Stimulated activated CD4-positive, alpha-beta T cell treated with anti-CD3 and anti-CD28 coated beads, Interleukin-15, amount 100 ng/mL, for 48 hours (primary cell): ENCODE results near the gene KCNIP1.

ENCODE experiments used
- DNase-seq, 2 donors: peaks; one replicate each; pipeline ENCODE4 v3.0.0-alpha.2; 2020; ENCODE audit warnings: low read depth in 2 of 2

The KCNIP1 gene

DNA sequence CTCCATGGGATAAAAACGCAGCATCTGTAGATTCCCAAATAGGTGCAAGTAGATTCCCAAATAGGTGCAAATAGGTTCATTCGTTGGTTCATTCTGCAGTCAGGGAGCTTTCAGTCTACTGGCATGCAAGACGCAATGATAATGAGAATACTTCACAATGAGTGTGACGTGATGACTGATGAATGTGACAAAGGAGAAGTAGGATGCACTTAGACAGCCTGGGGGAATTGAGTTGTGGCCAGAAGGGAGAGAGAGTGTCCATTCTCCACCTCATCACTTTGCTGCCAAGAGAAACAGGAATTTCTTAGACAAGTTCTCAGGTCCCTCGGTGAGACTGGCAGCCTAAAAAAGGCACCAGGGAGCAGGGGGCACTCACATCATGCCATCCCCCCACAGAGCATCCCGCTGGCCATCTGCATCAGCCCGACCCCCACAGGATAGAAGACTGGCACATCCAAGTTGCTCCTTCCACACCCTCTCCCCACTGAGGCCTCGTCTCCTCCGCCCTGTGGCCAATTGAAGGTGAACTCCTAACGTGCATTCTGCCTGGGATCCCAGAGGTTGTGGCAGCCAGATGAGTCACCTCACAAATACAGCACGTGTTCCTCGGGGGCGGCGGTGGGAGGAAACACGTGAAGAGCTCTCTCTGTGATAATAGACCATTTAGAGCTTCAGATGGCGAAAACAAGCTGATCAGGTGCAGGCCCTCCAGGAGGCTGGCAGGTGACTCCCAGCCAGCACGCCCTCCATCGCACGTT lies 19.9 kb upstream of the KCNIP1 start:
- no peak for DNase-seq

DNA sequence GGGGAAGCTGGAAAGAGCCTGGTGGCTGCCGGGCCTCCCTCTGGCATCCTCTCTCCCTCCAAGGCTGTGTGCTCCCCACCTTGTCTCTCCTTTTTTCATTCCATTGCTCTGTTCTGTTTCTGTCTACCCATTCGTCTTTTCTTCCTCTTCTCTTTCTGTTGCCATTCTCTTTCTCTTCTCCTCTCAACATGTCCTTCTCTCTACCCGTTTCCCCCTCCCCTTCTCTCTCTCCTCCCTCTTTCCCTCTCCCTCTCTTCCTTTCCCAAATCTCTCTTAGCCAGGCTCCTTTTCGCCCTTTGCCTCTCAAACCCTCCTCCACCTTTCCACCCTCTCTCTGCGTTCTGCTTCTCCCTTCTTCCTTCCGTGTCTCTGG lies 19.4 kb upstream of the KCNIP1 start:
- no peak for DNase-seq

DNA sequence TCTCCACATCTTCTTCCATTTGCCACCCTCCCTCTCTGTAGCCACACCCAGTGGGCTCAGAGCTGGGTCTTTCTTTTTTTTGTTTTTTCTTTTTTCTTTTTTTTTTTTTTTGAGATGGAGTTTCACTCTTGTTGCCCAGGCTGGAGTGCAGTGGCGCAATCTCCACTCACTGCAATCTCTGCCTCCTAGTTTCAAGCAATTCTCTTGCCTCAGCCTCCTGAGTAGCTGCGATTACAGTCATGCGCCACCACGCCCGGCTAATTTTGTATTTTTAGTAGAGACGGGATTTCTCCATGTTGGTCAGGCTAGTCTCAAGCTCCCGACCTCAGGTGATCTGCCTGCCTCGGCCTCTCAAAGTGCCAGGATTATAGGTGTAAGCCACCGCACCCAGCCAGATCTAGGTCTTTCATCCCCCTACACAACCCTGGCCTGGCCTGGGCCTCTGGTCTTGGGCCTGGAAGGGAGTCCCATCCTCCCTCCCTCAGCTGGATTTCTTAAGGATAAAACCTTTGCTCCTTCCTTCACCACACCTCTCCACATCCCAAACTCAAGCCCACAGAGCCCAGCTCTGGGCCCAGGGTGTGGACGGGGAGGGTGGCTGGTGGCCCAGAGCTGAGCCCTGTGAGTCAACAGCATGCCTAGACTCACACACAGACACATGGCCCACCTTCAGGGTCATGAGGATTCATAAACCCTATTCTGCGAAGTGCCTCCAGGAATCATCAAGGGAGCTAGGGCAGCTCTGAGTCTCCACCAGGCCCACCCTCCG lies 18.8 kb upstream of the KCNIP1 start:
- no peak for DNase-seq

DNA sequence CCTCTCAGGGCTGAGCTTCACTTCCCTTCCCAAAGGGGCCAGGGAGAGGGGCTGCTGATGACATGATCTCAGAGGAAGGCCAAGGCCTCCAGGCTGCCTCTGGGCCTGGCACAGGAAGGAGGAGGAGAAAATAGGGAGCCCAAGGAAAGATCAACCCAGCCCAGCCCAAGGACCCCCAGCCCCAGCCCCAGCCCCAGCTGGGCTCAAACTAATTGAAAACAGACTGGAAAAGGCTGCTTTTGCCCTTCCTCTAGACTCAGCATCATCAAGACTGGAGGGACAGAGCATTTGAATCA lies 18.3 kb upstream of the KCNIP1 start:
- no peak for DNase-seq

DNA sequence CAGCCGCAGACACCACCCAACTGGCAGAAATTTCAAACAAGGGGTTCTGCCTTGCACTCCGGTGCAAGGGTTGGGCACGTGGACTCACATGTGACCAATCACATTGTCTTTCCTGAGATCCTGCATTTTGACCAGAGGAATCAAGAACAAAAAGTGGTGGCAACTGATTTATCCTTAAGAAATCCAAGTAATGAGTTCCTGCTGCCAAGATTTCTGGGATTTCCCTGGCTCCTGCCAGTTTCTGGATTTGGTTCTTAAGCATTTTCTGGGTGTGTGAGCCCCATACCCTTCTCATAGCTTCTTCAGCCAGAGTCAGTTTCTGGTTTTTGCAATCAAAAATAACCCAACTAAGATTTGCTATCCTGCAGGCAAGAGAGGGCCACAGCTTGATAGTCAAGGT lies 17.4 kb upstream of the KCNIP1 start:
- DNase-seq: no peak

DNA sequence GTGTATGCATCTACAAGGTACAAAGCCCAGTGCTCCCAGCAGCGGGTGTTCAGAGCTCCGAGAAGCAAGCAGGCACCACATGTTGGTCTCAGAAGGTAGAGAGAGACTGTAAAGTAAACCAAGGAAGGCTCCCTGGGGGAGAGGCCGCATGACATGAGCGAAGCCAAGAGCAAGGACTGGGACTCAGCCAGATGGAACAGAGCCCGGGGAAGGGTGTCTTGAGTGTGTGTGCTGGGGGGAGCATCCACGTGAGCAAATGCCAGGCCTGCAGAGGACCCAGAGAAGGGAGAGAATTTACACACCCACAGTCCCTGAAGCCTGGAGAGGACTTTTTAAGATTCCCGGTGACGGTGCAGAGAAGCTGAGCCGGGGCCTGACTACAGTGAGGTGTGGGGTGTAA lies 15.2 kb upstream of the KCNIP1 start:
- DNase-seq: no peak

DNA sequence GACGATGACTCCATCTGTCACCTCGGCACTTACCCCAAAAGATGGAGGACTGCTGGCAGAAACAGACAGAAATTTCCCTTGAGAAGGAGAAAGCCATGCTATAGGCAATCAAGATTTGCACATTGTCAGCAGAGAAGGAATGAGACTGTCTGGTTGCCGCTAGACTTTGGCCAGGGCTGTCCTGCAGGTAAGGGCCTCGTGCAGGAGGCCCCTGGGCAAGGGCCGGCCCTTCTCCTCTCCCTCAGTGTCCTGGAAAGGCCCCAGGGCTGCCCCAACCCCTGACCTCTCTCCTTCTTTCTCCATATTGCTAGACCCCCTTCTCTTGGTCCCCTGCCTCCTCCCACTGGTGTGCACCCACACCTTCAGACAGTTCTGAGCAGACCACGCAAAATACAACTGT lies 14.6 kb upstream of the KCNIP1 start:
- no peak for DNase-seq

DNA sequence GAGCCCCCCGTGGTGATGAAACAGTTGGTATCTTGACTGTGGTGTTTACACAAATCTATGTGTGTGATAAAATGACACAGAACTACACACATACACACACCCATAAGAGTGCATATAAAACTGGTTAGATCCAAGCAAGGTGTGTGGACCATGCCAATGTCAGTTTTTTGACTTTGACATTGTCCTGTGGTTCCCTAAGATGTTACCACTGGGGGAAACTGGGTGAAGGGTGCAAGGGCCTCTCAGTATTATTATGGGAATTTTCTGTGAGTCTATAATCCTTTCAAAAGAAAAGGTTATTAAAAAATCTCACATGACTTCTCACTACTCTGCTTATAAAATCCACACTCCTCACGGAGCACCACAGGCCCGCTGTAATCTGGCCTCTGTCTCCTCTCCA lies 13.4 kb upstream of the KCNIP1 start:
- DNase-seq: no peak

DNA sequence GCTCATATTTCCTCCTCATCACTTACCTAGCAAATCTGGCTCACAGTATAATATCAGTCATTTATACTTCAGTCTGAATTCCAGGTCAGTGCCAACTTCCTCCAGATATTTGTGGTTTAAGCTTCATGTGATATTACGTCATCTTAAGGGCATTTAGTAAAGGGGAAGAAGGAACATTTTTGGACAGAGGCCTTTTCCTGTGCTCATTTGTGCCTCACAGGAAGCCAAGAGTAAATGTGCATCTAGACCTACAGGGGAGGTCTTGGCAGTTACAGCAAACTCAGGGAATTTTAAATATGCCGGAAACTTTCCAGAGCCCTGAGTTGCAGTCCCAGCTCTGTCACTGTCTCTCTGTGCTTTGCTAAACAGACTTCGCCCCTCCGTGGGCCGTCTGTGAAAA lies 12.3 kb upstream of the KCNIP1 start:
- DNase-seq: no peak

DNA sequence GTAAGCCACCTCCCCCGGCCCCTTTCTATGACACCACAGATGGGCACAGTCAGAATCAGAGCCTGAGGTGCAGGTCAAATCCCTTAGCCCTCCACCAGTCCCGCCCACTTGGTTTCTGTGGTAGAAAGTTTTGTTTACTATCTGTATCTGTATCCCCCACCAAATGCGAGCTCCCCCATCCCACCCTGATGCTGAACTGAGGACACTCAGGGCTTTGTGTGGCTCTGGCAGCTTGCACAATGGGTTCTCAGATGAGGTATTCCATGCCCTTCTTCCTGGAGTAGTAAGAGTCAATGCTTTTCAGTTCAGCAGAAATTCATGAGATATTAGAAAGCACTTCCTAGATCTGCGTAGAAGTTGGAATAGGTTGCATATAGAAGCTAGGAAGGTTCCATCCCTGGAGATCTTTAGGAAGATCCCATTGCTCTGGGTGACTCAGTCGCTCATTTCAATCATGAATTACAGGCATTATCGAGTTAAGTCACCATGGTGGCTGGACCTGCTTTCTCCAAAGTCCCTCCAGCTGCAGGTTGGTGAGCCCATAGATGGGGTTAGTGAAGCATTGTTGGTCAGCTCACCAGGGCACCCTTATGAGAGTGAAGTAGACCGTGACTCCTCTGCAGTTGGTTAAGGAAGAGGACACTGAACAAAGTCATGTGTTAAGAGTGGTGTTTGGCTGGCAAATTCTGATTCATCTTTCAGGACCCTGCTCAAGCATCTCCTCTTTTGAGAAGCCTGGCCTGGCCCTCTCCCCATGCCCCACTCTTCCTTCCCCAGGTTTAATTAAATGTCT lies 10.6 kb upstream of the KCNIP1 start:
- DNase-seq: no peak

DNA sequence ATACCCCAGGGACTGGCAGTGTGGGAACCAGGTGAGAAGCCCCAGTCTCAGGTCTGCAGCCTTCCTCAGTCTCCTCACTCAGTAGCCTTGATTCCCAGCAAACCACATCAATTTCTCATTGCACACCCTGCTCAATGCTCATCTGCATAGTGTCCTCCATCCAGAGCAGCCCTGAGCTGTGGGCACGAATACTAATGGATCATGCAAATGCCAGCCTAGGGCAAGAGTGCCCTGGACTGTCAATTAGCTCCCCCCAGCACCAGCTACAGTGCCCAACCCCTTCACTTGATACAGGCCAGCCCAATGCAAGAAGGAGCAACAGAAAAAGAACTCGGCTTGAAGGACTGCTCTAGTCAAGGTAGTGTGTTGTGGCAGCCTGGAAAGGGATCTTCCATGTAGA lies 9.8 kb upstream of the KCNIP1 start:
- DNase-seq: no peak

DNA sequence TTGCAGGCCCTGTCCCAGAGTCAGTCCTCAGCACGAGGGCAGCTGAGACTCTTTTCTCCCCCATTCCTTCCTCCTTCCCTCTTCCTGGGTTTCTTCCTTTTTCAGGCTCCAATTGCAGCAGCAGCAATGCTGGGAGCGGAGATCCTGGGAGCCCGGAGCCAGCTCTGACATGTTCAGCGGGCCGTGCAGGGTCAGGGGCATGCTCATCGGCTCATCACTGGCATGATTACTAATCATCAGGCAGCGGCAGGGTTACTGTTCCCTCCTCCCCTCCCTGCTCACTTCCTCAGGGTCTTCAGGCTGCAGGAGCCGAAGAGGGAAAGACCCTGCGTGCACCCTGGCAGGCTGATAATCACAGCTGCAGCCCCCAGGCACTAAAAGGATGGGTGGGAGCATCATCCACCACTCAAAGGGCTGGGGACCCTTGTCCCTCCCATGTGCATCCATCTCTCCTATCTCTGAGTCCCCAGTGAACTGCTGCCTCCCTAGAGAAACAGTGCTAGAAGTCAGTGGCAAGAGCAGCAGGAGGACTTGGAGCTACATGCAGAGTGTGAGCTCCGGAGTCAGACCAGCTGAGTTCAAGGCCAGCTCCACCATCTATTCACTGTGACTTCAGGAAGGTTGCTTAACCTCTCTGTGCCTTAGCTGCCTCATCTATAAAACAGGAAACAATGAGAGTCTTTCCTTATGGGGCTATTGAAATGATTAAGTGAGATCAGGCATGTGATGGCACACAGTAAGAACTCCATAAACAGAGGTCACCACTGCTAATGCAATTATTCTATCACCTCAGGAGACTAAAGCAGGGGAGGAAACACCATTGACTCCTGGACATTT lies 7.8 kb upstream of the KCNIP1 start:
- DNase-seq: no peak

DNA sequence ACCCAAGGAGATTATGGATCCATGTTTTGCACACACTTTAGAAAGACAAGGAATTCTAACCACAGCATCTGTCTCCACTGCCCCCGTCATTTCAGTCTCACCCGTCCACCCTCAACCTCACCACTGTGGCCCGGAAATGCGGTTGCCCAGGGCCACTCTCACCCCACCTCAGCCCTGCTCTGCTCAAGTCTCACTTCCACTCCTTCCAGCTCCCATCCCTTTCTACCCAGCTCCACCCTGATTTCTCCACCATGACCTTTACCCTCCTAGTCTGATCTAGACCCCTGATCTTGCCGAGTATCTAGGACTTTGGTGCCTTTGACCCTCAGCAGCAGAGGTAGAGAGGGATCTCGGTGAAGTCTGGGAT lies 7.2 kb upstream of the KCNIP1 start:
- no peak for DNase-seq

DNA sequence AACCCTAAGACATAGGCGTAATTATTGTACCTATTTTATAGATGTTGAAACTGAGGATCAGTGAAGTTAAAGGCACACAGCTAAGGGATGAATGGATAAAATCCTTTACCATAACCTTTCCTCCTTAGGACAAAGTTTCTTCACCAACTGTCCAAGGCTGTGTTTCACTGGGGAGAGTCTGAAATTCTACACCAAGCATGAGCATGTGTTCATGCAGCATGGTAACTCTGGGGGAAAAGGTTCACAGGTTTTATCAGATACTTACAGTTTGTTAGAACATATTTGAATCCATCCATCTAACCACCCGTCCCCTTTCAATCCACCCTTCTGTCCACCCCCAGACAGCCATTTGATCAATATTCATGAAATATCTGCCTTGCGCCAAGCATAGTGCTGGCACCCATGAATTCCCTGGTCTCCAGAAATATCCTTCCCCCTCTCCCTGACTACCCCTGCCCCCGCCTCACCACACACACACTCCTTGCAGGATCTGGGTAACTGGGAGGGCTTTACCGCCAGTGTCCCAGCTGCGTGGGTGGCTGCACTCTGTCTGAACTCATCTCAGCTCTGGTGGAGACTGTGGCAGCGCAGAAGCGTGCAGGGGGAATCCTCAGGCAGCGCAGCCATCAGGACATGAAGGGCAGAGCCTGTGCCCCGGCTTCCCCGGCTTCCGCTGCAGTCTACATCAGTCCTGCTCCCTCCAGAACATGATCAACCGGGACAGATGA lies 6.3 kb upstream of the KCNIP1 start:
- no peak for DNase-seq

DNA sequence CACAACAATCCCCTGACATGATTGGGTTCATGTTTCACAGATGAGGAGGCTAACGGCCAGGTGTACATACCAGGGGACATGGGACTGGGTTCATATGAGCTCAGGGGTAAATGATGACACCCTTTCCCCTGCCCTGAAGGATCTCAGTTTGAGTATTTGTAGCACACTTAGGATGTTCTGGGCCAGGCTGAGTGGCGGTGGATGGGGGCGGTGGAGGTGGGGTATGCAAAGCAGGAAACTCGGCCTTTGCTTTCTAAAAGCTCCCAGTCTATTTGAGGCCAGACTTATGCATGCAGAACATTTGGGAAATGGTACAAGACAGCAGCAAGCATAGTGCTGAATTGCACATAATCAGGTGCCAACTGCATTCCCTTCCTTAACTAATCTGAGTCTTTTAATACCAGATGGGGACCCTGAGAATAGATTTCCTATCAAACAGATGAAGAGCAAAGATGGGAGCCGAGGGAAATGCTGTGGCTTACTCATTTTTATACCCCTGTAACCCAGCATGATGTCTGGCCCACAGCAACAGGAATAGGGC lies 4.9 kb upstream of the KCNIP1 start:
- DNase-seq: no peak

DNA sequence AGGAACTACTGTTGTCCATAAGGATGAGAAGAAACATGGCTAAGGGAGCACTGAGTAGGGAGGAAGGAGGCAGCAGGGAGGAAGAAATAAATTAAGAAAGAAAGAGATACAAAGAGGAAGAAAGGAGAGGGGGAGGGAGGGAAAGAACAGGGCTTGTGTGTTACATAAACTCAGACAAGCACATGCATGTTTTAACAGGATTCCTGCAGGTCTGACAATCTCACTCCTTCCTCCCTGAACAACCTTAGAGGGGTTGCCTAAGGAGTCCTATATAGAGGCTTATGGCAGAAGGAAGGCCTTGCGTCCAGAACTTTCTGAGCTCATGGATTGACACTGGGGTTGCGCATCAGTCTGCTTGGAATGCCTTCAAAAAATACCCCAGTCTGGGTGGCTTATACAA lies 4.2 kb upstream of the KCNIP1 start:
- no peak for DNase-seq

DNA sequence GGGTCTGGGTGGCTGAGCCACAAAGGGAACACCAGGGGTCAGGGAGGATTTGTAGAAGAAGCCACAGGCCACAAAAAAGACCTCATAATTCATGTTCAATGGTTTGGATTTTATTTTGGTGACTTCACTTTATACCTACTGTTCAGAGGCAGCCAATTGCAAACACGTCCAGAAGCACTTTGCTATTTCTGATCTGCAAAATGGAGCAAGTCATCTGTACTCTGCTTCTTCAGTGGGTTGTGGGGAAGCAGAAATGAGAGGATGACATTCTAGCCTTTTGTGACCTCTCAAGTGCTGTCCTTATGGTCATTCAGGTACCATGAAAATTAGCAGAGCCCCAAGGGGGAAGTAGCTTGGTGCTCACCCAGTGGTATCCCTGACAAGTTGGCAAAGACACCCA lies 2.5 kb upstream of the KCNIP1 start:
- DNase-seq: no peak

DNA sequence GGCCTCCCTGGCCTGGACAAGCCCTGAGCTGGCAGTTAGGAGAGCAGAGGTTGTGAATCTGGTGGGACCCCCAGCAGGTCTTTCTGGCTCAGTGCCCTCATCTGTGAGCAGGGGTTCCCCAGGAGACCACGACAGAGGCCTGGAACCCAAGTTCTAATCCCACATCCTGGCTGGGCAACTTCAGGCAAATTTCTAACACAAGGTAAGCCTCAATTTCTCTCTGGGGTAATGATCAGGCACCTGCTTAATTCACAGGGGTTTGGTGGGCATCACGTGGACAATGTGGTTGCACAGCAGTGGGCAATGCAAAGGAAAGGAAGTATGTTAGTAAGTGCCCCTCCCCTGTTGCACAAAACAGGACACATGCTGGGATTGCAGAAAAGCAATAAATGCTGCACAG lies 1.9 kb upstream of the KCNIP1 start:
- no peak for DNase-seq

DNA sequence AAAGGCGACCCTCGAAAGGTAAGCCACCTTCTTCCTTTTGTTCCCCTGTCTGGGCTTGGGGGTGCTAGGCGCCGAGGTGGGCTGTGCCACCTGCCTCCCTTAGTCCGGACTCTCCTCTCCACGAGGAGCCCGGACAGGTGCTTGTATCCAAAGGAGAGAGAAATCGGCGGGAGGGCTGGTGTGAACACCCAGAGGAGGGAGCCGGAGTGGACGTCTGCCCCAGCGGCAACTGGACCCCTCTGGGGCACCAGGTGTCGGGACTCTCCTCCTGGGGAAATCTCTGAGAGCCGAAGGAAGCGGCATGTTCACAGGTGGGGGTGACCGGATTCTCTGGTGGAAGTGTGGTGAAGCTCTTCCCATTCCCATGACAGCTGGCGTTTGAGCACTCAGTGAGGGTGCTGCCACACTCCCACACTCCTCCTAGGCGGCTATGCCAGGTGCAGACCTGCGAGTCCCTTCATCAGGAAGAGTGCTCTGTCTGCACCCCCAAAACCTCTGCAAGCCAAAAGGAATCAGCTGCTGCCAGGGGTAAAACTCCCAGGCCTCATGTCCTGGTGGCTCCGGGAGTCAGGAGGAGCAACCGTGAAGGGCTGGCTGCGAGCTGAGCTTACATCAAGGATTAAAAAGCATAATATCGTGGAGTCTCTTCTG lies 921 bp downstream of the KCNIP1 start:
- no peak for DNase-seq

DNA sequence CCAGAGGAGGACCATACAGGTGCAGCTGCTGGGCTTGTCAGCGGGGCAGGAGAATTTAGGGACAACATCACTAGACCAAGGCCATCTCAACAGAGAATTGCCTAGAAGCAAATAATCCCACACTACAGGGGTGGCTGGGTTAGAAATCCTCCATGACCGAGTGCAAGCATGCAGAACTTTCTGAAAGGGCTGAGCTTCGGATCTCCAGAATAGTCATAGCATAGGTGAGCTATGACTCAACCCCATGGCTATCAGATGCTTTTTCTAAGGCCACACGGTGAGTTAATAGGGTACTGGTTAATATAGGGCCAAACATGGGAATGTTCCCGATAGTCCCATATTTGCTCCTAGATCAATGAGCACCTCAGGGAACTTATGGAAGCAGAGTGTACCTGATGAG lies 4.2 kb downstream of the KCNIP1 start:
- no peak for DNase-seq
